NB4 (cell line): ENCODE data around the gene KCNK16.

Source experiments
- CTCF ChIP-seq: IDR thresholded peaks from one replicate; pipeline ENCODE4 v1.5.1; 2012; ENCODE audit warnings: low read depth, low read length
- MAX ChIP-seq: IDR thresholded peaks from 2 replicates; pipeline ENCODE4 v1.6.1; 2011; ENCODE audit warnings: low read depth, low read length
- MYC ChIP-seq: IDR thresholded peaks from 2 replicates; pipeline ENCODE4 v1.6.1; 2011; ENCODE audit warnings: low read depth, low read length
- POLR2A ChIP-seq: IDR thresholded peaks from 2 replicates; pipeline ENCODE4 v1.6.1; 2011; ENCODE audit warnings: mild to moderate bottlenecking; ENCODE audit not compliant: insufficient read length; ENCODE audit errors: extremely low read depth

- TF ChIP-seq CTCF (no peak), MYC (no peak), MAX (no peak), POLR2A (no peak)
These were observed 55.6 kb downstream of the KCNK16 start for GRCh38 chr6:39266782-39267355.
